GM19397 (cell line): ENCODE measurements around the gene GRIK2.
"Not testable (repeated sequence)": the region's sequence is repeated elsewhere in the genome, so short reads cannot be mapped to it uniquely, and the experiment has no call there.

Experiments
- ATAC-seq: cut with Tn5 transposase; IDR thresholded peaks from one replicate; pipeline ENCODE4 v1.9.1; 2021; ENCODE audit warnings: mild to moderate bottlenecking, moderate library complexity; ENCODE audit not compliant: unreplicated experiment

GRIK2 gene

DNA sequence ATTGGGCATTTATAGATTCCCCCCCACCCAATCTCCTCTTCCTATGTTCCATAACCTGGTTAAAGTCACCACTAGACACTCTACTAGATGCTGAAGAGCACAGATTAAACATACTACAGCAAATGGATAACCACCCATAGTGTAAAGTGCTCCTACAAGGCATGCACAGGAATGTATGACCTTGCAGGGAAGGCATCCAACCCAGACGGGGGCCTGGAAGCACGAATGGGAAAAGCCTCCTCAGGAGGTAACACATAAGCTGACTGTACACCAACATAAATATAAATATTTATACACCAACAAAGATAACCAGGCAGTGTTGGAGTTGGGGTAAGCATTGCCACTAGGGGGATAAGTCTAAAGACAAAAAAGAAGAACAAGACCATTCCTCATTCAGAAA is 691.7 kb downstream of the GRIK2 start:
- ATAC-seq = no peak

DNA sequence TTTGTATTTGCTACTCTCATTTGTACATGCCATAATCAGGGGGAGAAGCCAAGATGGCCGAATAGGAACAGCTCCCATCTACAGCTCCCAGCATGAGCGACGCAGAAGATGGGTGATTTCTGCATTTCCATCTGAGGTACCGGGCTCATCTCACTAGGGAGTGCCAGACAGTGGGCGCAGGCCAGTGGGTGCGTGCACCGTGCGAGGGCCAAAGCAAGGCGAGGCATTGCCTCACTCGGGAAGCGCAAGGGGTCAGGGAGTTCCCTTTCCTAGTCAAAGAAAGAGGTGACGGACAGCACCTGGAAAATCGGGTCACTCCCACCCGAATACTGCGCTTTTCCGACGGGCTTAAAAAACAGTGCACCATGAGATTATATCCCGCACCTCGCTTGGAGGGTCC is 694.7 kb downstream of the GRIK2 start:
- not testable (repeated sequence) for ATAC-seq

DNA sequence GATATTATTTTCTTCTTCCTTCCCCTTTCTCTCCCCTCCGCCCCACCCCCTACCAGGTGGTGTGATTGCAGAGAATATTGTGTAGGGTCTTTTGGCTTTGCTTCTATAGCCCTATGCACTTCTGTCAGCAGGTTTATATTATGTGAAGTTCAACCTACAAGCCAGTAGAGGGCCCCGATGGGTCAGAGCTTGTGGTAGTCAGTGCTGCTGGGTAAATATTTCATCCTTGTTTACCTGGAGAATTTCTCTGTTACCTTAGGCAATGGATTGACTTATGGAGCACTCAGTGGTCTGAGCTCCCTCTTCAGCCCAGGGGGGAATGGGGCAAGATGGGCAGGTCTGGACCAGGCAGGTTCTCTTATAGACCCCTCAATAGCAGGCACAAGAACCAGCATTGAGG is 720.9 kb downstream of the GRIK2 start:
- ATAC-seq = no peak

DNA sequence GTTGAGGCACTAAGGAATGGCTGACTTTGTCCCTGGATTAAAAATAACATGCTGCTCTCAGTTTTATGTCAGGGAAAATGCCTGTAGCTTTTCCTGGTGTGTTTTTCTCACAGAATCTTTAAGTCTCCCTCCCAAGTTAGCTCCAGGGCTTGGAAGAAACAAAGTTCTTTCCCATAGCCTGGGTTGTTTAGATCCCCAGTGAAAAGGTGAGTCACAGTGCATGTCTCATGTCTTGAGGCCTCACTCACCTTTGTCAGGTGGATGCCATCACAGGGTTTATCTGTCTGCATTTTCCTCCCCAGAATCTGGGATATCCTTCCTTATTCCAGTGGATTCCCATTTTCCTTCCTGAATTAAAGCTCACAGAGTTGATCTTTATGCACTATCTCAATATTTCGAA is 722.4 kb downstream of the GRIK2 start:
- no peak for ATAC-seq

DNA sequence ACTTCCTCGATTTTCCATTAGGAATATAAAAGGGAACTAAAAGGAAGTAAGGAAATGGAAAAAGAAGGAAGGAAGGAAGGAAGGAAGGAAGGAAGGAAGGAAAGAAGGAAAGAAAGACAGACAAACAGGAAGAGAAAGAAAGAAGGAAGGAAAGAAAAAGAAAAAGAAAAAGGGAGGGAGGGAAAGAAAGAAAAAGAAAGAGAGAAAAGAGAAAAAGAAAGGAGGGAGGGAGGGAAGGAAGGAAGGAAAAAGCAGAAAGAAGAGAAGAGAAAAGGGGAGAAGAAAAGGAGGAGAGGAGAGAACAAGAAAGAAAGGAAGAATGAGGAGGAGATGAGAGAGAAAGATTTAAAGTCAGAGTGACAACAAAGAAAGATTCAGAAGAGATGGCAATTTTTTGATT is 724.5 kb downstream of the GRIK2 start:
- no peak for ATAC-seq
